OCI-LY7 (cell line): ENCODE data around the gene KRTAP12-2.

ENCODE experiments used
- EZH2phosphoT487 ChIP-seq: fragments of 200-600 bp; sonication (generic); IDR thresholded peaks from 2 replicates; pipeline ENCODE4 v1.6.1; 2018; ENCODE audit warnings: low read depth, borderline replicate concordance, mild to moderate bottlenecking, mixed run types, antibody characterized with exemption, low read length, moderate library complexity, mixed read lengths
- TF ChIP-seq, protein P1 (sequence below): fragments of 200-600 bp; sonication (generic); conservative IDR thresholded peaks from 2 replicates; pipeline ENCODE4 v1.5.1; 2014; ENCODE audit warnings: mild to moderate bottlenecking, antibody characterized with exemption, low read length, moderate library complexity, mixed read lengths

DNA sequence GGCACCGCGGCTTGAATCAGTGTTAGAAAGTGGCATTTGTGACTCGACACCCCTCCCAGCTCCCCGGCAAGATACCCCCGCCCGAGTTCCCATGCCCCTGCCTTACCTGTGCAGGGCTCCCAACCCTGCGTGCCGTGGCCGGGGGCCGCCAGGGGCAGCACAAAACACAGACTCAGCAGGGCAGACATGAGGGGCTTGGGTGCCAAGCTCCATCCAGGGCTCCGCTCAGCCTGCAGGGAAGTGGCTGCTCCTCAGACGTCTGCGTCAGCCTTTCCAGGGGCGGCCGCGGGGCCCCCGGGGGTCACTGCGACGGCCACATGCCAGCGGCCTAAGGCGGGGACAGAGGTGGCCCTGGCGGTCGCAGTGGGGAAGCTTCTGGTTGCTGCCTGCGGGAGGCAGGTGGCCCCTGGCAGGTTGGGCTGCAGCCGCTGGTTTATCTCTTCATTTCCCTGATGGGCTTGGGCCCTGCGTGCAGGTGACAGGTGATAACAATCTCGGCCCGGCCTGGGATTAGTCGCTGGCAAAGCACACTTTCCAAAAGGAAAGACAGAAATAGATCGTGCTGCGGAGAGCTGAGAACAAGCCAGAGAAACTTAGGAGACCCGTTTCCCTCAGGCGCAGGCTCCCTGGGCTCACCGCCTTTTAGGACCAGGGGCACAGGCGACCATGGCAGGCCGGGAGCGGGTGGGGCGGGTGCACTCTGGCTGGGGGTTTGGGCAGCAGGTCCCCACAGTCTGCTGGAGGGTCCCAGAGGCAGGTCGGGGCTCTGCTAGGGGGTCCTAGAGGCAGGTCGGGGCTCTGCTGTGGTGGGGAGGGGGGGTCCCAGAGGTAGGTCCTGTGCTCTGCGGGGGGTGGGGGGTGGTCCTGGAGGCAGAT is 44.8 kb upstream of the KRTAP12-2 start, which contains the start of gene TSPEAR:
- TF ChIP-seq, protein P1, sequence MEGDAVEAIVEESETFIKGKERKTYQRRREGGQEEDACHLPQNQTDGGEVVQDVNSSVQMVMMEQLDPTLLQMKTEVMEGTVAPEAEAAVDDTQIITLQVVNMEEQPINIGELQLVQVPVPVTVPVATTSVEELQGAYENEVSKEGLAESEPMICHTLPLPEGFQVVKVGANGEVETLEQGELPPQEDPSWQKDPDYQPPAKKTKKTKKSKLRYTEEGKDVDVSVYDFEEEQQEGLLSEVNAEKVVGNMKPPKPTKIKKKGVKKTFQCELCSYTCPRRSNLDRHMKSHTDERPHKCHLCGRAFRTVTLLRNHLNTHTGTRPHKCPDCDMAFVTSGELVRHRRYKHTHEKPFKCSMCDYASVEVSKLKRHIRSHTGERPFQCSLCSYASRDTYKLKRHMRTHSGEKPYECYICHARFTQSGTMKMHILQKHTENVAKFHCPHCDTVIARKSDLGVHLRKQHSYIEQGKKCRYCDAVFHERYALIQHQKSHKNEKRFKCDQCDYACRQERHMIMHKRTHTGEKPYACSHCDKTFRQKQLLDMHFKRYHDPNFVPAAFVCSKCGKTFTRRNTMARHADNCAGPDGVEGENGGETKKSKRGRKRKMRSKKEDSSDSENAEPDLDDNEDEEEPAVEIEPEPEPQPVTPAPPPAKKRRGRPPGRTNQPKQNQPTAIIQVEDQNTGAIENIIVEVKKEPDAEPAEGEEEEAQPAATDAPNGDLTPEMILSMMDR: no peak
- TF ChIP-seq EZH2phosphoT487: no peak
